GM06990 (cell line): ENCODE measurements around the gene PITPNM3.

Experiments used
- DNase-seq: peaks from one replicate; pipeline ENCODE4 v3.0.0-alpha.2; 2011; ENCODE audit not compliant: insufficient read length; ENCODE audit errors: extremely low read depth
- H3K27me3 ChIP-seq: replicated peaks from 2 replicates; pipeline ENCODE4 v1.6.0; 2011; ENCODE audit warnings: low read length; ENCODE audit not compliant: control insufficient read depth, insufficient read depth
- H3K36me3 ChIP-seq: 2 replicates; pipeline ENCODE4 v1.5.1; 2011; ENCODE audit warnings: low read length; ENCODE audit not compliant: control insufficient read depth, insufficient read depth
- H3K4me3 ChIP-seq: replicated peaks from 2 replicates; pipeline ENCODE4 v1.5.1; 2011; ENCODE audit warnings: low read depth, mild to moderate bottlenecking, control low read depth, low read length
- TF ChIP-seq, protein P1 (sequence below): IDR thresholded peaks from 2 replicates; pipeline ENCODE4 v1.5.1; 2011; ENCODE audit warnings: low read length, control low read depth, mild to moderate bottlenecking, inconsistent platforms; ENCODE audit not compliant: insufficient read depth, poor library complexity, severe bottlenecking

Gene PITPNM3

DNA sequence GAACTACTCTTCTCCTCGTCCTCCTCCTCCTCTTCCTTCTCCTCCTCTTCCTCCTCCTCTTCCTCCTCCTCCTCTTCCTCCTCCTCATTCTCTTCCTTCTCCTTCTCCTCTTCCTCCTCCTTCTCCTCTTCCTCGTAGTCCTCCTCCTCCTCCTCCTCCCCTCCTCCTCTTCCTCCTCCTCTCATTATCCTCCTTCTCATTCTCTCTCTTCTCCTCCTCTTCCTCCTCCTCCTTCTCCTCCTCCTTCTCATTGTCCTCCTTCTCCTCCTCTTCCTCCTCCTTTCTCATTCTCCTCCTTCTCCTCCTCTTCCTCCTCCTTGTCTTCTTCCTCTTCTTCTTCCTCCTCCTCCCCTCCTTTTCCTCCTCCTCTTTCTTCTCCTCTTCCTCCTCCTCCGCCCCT is 4.1 kb upstream of the PITPNM3 start:
- no peak overlapping the region for H3K4me3 ChIP-seq
- no peak for DNase-seq
- H3K36me3 ChIP-seq: no peaks in the 10 kb centered on the region
- H3K27me3 ChIP-seq: no peaks in the 10 kb centered on the region; the same call in 1 of the 2 replicates
- TF ChIP-seq, protein P1, sequence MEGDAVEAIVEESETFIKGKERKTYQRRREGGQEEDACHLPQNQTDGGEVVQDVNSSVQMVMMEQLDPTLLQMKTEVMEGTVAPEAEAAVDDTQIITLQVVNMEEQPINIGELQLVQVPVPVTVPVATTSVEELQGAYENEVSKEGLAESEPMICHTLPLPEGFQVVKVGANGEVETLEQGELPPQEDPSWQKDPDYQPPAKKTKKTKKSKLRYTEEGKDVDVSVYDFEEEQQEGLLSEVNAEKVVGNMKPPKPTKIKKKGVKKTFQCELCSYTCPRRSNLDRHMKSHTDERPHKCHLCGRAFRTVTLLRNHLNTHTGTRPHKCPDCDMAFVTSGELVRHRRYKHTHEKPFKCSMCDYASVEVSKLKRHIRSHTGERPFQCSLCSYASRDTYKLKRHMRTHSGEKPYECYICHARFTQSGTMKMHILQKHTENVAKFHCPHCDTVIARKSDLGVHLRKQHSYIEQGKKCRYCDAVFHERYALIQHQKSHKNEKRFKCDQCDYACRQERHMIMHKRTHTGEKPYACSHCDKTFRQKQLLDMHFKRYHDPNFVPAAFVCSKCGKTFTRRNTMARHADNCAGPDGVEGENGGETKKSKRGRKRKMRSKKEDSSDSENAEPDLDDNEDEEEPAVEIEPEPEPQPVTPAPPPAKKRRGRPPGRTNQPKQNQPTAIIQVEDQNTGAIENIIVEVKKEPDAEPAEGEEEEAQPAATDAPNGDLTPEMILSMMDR: no peak

DNA sequence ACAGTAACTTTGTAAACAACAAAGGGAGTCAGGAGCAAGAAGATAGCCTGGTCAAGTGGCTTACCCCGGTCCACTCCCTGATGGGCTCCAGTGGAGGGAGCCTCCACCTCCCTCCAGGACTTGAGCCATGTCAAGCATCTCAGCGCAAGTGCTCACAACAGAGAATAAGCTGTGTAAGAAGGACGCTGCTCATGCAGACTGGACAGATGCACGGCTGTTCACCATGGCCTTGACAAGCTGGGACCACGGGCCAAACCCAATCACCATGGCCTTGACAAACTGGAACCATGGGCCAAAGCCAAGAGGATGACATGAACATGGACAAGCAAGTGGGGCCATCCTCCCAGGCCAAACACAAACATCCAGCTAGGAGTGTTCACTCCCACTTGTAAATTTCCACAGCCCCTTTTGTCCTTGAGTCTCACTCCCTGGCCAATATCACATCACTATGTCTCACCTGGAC is 3.4 kb upstream of the PITPNM3 start:
- no peaks in the 10 kb centered on the region for H3K36me3 ChIP-seq
- H3K27me3 ChIP-seq: no peaks in the 10 kb centered on the region; the same call in 1 of the 2 replicates
- TF ChIP-seq, protein P1: no peak
- H3K4me3 ChIP-seq: no peak overlapping the region
- no peak for DNase-seq

DNA sequence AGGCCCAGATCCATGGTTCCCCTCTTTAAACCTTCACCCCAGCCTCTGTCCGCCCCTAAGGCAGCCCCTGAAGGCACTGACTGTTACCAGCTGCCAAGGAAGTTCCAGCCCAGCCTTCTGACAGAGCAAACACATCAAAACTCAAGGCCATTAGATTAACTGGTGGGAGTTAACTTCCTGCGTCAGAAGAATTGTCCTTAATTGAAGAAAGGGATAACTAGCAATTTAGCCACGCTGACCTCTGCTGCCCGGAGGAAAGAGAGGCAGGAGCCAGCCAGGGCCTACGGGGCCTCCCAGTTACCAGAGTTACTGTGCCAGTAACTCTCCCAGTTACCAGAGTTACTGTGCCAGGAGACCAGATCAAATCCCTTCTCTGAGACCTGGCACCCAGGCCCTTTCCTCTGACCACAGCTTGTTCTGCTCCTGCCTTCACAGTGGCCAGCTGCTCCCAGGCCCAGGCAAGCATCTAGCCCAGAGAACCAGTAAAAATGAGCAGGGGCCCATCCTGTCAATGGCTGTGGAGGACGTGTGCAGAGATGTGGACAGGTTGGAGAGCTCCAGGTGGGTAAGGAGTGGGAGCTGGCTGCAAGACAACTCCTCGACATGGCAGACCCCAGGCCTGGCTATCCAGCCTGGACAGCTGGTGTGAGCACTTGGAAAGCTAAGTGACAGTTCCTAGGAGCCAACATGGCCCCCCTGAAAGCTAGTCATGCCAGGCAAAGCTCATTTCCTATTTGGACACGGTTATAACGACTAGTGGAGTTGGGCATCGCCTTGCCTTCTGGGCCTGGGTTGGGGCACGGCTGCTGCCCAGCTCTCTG is 2.8 kb upstream of the PITPNM3 start:
- no peak for DNase-seq
- Histone ChIP-seq H3K36me3 (no peaks in the 10 kb centered on the region), H3K4me3 (no peak overlapping the region), H3K27me3 (peaks cover 5% of the 10 kb centered on the region; the same call in 1 of the 2 replicates)
- TF ChIP-seq, protein P1: no peak

DNA sequence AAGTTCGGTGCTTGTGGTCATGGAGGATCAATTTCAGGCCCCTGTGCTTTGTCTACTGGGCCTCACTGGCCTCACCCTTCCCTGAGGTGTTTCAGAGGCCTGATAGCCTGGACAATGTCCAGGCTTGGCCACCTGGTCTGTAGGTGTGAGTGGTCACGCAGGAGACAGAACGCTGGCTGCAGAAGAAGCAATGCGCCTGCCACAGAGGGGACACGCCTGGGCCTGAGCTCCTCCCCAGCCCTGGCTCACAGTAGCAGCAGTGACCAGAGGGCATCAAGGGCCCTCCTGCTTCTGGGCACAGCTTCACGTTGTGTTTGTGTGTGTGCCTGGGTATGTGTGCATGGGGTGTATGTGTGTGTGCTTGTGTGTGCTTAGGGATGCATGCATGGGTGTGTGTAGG is 1.9 kb upstream of the PITPNM3 start:
- peaks cover 5% of the 10 kb centered on the region; the same call in 1 of the 2 replicates for H3K27me3 ChIP-seq

DNA sequence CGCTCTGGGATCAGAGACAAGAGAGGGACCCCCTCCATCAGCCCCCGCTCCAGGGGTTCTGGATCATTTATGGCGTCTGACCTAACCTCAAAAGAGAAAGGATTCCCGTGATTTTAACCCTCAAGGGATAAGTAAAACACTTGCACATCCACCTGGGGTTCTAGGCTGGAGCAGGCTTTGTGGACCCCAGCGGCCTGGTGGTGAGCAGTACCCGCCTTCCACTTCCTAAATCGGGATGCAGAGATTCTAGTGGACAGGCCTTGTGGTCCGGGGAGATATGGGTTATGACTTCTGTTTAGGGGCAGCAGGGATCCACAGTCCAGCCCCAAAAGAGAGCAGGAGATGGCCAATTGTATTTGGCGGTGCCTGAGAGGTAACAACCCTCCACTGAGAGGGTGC is 684 bp upstream of the PITPNM3 start:
- H3K27me3 ChIP-seq: peaks cover 7% of the 10 kb centered on the region; the same call in 1 of the 2 replicates
- TF ChIP-seq, protein P1: no peak
- no peaks in the 10 kb centered on the region for H3K36me3 ChIP-seq
- DNase-seq: no peak
- H3K4me3 ChIP-seq: no peak overlapping the region

More for the DNA sequence above, 1.9 kb upstream of the PITPNM3 start:
- no peak for DNase-seq
- Histone ChIP-seq H3K36me3 (no peaks in the 10 kb centered on the region), H3K4me3 (no peak overlapping the region)
- TF ChIP-seq, protein P1: no peak
